NCI-H2107 treated with DMSO at 0.1 percent for 48 hours (cell line): ENCODE data around the gene SNX7.

ENCODE experiments used
- DNase-seq: peaks from one replicate; lab custom pipeline; 2025; ENCODE audit not compliant: unreplicated experiment; lab: John Stamatoyannopoulos, UW

Gene SNX7

DNA sequence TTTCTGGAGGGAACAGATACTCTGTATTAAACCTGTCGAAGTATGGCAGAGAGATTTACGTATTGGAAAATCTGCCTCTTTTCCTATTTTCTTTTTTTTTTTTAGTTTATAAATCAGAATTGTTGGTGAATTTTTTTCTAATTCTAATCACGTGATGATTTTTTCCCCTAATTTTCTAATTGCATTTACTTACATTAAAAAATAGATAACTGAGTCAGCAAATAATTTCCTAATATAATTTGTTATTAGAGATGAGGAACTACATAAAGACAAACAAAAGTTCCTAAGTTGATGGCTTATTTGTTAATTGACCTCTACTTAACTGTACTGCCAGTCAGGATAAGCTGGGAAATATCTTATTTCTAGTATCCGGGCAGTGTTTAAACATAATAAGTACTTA lies 34.6 kb downstream of the SNX7 start:
- no peak for DNase-seq

DNA sequence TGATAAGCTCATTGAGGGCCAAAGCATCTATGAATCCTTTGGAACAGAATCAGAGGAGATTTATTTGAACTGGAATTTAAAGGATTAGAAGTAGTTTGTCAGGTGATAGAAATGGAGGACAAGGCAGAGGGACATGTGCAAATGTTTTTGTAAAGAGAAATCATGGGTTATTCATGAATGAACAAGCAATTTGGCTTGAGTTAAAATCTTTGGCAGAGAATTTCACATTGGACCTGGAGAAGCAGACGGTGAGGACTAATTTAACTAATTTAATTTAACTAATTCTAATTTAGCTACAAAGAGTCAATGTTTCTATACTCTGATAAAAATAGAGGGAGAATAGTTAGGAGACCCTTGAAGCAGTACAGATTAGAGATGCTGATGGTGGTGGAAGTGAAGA lies 36.3 kb downstream of the SNX7 start:
- DNase-seq, result no peak

- no peak for DNase-seq
These were observed 37.1 kb downstream of the SNX7 start for GRCh38 chr1:98698625-98699024.

DNA sequence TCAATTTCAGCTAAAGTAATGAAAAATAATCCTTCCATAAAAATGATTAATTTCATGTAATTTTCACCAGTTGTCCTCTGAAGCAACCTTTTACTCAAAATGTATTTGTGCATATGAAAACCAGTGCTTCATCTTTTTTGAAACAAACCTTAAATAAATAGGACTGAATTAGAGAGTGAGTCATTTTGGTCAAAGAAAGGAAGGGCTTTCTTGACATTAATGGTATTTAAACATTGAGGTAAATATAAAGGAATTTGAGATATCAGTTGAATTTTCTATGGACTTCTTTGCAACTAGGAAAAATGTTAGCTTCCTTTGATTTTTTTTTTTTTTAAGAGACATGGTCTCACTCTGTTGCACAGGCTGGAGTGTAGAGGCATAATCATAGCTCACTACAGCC lies 38.7 kb downstream of the SNX7 start:
- DNase-seq, result no peak

GRCh38 chr1:98702976-98703375 lies 41.5 kb downstream of the SNX7 start:
- no peak for DNase-seq

GRCh38 chr1:98704474-98704873 lies 43.0 kb downstream of the SNX7 start:
- DNase-seq, result no peak

GRCh38 chr1:98704971-98705370 lies 43.5 kb downstream of the SNX7 start:
- DNase-seq, result no peak

DNA sequence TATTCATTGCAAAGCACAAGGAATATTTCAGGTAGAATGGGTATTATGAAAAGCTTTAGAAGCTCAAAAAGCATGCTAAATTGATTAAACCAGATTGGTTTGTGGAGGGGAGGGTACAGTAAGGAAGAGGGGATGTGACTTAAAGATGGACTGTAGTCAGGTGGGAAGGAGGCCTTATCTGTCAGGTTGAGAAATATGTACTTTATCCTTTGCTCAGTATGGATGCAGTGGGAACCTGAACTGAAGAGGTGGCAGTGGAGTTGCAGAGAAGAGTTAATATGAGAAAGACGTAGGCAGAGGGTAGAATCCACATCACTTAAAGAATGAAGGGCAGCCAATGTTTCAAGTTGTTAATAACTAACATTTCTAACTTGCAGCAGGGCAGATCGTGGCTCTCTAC lies 44.1 kb downstream of the SNX7 start:
- DNase-seq, result no peak

DNA sequence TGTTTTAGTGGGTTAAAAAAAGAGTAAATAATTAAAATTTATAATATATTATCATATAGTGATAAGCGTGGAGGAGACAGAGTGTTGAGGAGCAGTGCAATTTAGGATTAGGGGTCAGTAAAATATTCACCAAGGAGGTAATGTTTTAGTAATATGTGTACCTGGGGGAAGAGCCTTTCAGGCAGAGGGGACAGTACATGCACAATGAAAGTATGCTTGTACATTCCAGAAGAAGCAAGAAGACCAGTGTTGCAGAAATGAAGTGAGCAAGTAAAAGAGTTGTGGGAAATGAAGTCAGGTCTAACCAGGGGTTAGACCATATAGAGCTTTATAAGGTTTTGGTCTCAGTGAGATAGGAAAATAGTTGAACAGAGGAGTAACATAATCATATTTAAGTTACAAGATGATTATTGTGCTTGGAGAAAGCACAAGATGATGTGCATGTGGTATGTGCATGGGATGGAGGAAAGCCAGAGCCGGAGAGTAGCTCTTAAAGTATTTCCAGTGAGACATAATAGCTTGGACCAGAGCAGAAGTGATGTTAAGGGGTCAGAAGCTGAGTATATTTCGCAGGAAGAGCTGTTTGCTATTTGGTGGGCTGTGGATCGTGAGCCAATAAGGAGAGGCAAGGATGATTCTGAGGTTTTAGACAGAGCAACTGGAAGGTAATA lies 44.8 kb downstream of the SNX7 start:
- DNase-seq, result no peak

DNA sequence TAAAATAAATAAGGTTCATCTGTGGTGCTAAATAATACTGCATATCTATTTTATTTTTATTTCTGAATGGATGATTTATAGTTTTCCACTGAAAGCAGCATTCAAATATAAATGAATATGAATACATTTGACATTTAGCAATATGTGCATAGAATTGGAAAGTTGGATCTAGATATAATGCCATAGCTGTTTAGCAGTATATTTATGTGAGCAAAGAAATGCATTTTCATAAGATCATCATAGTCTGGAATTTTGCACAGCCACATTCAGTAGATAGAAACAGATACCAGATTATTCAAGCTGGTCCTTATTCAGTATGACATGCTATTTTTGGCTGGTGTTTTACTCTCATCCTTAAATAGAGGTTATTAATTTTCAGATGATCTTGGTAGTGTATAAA lies 46.0 kb downstream of the SNX7 start:
- no peak for DNase-seq

DNA sequence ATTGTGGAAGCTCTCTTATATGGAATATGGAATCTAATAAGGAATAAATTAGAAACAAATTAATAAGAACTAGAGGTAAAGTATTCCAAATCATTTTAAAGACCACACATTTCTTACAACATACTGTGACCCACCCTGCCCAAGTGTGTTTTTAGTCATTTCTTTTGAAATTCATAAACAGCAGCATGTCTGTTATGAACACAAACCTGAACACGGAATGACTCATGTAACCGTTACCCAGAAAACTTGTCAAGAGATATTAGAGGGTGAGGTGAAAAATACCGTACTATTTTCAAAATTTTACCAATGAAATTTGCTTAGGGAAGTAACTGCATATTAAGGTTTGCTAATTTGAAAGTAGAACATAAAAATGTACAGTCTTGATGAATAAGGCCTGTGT lies 48.4 kb downstream of the SNX7 start:
- DNase-seq, result no peak

- DNase-seq, result no peak
These were observed 62.1 kb downstream of the SNX7 start for GRCh38 chr1:98723574-98723973.

GRCh38 chr1:98732985-98733781 lies 71.7 kb downstream of the SNX7 start:
- no peak for DNase-seq

GRCh38 chr1:98733782-98734112 lies 72.2 kb downstream of the SNX7 start:
- no peak for DNase-seq

DNA sequence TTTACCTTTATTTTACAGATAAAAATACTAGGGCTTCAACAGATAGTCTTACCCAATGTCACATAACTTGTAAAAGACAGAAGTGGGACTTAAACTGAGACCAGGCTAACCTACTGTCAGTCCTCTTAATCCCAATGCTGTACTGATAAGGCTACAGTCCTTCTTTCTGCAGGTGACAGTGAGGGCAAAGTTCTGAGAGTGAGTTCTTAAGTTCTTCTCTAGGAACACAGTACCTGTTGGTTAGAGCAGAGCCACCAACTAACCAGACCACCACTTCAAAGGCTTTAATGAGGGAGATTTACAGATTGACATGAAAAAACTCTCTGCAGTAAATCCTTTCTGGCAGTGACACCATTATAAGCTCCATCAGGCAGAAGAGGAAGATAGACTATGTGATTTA lies 74.2 kb downstream of the SNX7 start:
- DNase-seq, result no peak

DNA sequence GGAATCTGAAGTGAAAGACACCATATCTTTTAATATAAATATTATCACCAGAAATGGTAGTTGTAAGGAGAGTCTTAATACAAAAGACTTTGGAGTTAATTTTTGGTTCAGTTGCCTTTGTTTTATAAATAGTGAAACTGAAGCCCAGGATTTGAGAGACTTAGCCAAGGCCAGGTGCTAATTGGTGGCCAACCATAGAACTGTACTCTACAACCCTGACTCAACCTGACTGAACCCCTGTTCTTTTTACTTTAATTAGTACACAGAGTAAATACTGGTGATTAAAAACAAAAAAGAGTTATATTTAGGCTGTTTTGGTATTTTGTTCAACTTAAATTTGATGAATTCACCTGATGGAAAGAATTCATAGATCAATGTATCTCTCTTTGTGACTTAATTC lies 76.3 kb downstream of the SNX7 start:
- no peak for DNase-seq

GRCh38 chr1:98739762-98740161 lies 78.2 kb downstream of the SNX7 start:
- DNase-seq, result no peak

DNA sequence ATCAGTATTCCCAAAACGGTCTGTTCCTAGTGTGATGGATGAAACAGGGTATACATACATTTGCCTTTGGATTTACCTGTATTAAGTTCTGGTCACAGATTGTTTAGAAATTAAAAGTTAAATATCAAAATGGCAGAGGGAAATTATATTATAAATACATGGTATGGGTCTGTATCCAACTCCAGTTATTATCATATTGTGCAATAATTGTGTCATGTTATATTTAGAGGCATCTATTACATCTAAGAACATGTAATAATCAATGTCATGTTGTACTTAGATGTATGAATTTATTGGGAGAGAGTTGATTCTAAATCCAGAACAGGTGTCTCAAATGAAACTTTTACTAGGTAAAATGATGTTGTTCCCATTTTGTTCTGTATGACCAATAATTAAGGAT lies 79.6 kb downstream of the SNX7 start:
- DNase-seq, result no peak

GRCh38 chr1:98749152-98749756 lies 87.7 kb downstream of the SNX7 start:
- peak; percentile 12 for DNase-seq

DNA sequence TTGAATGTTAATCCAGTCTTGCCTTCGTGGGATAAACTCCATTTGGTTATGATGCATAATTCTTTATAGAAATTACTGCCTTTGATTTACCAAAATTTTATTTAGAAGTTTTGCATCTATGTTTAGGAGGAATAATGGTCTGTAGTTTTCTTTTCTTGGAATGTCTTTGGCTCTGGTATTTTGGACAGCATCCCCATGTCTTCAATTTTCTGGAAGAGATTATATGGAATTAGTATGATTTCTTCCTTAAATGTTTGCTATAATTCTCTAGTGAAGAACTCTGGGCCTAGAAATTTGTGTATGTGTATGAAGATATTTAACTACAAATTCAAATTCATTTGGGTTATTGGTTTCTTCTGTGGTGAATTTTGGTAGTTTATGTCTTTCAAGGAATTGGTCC lies 92.7 kb downstream of the SNX7 start:
- no peak for DNase-seq

DNA sequence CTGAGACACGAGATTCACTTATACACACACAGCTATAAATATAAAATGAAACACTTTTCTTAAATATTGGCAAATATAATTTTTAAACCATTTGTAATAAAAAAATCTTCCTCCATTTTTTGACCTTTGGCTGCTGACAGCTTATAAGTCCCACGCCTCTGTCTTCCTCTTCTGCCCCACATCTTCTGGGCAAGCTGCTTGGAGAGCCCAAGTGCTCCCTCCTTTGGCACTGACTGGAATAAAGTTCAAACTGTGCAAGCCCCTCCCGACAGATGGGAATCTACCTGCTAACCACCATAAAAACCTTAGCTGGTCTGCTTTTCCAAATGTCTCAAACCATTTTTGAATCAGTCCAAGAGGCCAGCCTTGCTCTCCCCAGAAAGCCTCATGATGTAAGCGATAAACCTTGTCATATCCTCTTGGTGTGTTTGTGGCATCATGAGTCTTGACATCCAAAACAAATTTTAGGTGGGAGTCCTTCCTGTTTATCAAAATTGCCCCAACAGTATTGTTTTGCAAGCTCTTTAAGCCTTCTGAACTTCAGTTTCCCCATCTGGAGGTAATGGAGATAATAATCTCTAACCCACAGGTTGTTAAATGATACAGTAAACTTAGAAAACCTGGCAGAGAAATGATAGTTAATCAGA lies 99.8 kb downstream of the SNX7 start:
- DNase-seq, result no peak
